RCC 7860 (cell line): ENCODE data around the gene CTBP2.

Source experiments
- DNase-seq: peaks from one replicate; pipeline ENCODE4 v3.0.0-alpha.2; 2015; ENCODE audit warnings: low spot score
- FAIRE-seq: peaks from 2 replicates; lab custom pipeline; 2012; peaks lifted over from hg19 to GRCh38; lab: Jason Lieb, UNC

CTBP2 gene

DNA sequence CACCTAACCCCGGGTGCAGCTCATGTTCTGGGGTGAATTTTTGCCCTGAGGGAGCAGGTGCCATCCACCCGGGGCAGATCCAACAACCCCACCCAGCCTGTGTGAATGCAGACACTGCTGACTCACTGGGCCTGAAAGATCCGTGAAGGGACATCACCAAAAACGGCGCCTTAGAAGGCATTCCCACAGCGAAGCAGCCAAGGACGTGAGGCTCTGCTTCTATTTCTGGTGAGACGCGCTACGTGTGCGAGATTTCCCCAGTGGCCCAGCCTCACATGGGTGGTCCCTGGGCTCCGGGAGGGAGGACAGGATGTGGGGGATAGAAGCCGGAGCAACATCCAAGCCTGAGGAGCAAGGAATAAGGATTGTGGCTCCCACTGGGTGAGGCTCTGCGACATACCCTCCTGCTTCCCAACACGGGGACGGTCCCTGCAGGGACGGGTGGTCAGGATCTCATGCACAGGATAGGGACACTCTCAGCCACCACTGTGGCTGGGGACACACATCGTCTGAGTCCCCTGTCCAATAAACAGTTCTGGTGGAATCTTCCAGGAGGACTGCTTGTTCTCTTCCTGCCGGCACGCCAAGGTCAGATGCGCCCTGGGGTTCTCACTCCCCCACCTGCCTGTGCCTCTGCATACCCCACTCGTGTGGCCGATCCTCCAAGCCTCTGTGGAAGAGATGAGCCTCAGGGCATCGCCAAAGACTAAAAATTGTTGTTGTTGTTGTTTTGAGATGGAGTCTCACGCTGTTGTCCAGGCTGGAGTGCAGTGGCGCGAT lies 148.2 kb downstream of the CTBP2 start:
- FAIRE-seq: no peak
- no peak for DNase-seq

GRCh38 chr10:125011171-125011925 lies 149.0 kb downstream of the CTBP2 start:
- DNase-seq: no peak
- FAIRE-seq: no peak

DNA sequence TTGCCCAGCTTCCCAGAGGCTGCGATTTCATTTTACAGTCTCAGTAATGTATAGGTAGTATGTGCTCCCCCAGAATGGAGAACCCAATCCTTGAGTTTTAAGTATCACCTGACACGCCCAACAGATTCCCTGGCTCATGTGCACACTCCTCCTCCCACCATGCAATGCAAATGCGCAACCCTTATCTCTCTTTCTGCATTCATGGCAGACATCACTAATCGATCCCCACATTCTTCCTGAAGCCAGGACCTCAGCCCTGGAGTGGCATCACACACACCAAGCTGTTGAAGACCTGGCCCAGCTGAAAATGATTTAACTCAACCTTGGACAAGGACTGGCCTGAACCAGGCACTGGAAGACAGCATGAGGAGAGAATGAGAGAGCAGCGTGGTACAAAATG lies 150.0 kb downstream of the CTBP2 start:
- DNase-seq (no peak), FAIRE-seq (no peak)

- DNase-seq (no peak), FAIRE-seq (no peak)
Measured at GRCh38 chr10:125009661-125010161, 150.7 kb downstream of the CTBP2 start.

GRCh38 chr10:125008689-125009638 lies 151.4 kb downstream of the CTBP2 start:
- FAIRE-seq (no peak), DNase-seq (no peak)

- no peak for FAIRE-seq
Measured at GRCh38 chr10:125007436-125007835, 152.9 kb downstream of the CTBP2 start.

DNA sequence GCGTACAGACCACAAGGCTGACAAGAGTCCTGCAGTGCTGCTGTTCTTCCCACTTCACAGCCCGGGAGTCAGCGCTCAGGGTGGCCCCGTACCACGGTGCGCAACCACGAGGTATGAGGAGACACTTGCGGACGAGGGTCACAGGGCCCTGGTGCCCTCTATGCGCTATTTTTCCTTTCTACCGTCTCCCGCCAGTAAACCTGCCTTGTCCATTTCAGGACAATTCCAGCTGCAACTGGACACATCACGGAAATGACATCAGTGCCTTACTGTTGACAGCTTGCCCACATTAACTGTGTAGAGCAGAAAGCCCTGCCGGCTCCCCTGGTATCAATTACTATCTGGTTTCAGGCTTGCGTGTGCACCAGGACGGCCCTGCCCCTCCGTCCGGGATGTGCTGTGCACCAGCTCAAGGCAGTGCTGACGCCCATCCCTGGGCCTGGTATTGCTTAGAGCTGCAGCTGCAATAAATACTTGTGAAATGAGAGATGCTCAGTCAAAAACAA lies 153.4 kb downstream of the CTBP2 start:
- FAIRE-seq: no peak
- no peak for DNase-seq

More at GRCh38 chr10:125007436-125007835, 152.9 kb downstream of the CTBP2 start:
- DNase-seq: no peak

- FAIRE-seq (no peak), DNase-seq (no peak)
Measured at GRCh38 chr10:125006188-125006680, 154.1 kb downstream of the CTBP2 start.

DNA sequence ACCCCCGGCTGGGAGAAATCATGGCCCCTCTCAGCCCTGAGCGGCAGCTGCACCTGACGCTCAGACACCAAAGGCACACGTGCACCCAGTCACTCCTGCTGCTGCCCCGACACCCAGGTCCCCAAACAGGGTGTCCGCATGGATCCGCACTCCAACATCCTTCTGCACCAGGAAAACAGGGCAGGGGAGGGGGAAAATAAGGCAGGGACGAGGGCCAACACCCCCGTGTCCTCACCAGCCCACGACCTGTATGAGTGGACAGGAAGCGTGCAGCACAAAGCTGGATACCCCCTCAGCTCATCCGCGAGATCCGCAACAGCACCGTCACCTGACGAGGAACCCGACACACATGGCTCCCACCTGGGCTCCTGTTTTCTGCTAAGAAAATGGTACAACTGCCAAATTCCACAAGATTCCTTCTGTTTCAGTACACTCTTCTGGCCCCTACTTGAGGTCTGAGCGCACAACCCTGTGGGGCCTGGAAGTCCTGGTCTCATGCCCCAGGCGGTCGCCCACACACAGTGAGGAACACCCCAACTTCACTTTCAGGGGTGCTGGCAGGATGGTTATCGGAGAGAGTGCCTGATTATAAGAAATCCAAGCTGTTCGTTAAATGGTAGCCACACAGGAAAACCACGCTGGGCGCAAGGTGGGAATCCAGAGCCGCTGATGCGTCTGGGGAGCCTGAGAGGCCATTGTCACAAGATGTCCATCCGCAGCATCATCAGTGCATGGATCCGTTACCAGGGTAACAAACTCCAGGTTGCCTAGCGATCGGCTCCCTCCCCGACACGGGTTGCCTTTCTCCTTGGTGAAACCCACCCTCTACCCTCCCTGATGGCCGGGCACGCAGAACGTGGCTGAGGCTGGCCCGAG lies 154.8 kb downstream of the CTBP2 start:
- DNase-seq (no peak), FAIRE-seq (no peak)

- DNase-seq: no peak
- no peak for FAIRE-seq
Measured at GRCh38 chr10:125004571-125005311, 155.6 kb downstream of the CTBP2 start.

DNA sequence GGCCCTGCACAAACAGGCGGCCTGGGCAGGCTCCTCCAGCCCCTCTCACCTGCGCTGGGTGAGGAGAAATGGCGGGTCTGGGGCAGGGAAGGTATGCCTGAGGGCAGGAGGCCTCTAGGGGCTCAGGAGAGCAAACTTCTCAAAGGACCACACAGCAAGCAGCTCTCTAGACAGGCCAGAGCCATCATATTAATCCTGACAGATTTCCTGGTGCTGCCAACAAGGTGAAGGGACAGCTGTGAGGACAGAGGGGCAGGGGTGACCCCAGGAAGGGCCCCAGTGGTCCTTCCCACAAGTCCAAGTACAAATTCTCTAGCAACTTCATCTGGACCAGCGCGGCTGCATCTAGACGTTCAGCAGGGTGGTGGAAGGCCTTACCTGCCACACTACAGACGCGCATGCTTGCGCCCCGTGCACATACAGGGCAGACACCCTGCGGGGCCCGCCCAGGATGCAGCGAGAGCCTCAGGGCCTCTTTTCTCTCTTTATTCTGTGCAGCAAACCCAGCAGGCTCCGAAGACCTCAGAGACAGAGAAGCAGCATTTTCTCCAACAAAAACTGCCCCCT lies 156.4 kb downstream of the CTBP2 start:
- FAIRE-seq: no peak
- DNase-seq: no peak

DNA sequence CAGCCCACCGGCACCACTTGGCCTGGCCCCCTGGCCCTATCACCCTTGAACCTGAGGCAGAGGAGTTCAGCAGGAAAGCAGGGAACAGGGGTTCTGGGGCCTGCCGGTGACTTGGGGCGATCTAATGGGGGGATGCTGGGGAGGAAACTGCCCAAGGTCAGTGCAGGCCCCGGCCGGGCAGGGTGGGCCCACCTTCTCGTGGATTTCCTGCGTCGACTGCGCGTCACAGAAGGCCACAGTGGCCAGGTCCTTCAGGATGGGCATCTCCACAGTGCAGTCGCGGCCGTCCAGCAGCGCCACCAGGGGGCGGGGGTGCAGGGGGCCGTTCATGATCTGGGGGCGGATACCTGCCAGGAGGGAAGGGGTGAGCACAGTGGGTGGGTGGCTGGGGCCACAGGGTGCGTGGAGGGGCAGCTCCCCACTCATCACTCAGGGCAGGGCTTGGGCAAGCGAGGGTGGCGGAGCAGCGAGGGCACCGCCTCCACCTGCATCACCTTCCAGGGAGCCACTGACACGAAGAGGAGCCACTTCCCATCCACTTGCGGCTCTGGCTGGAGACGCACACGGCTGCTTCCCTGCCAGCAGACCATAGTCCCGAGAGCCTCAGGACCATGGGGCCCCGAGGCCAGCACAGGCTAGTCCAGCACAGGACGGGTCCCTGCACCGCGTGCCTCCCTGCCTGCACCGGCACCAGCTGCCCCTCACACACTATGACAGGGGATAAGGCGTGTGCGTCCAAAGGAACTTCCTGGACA lies 157.0 kb downstream of the CTBP2 start:
- DNase-seq (no peak), FAIRE-seq (no peak)

GRCh38 chr10:125002423-125003145 lies 157.8 kb downstream of the CTBP2 start:
- FAIRE-seq: no peak

GRCh38 chr10:125002047-125002422 lies 158.3 kb downstream of the CTBP2 start:
- FAIRE-seq (no peak), DNase-seq (no peak)

More at GRCh38 chr10:125002423-125003145, 157.8 kb downstream of the CTBP2 start:
- DNase-seq: no peak

GRCh38 chr10:125001313-125002046 lies 158.9 kb downstream of the CTBP2 start:
- FAIRE-seq: no peak
- DNase-seq: no peak
